Dedifferentiated amniotic fluid mesenchymal stem cell (primary cell): ENCODE results near the gene SEPHS2.
"Not testable (repeated sequence)": the region's sequence is repeated elsewhere in the genome, so short reads cannot be mapped to it uniquely, and the experiment has no call there.

Experiments
- DNase-seq: peaks from one replicate; pipeline ENCODE4 v3.0.0-alpha.2; 2016; ENCODE audit errors: extremely low spot score

Gene SEPHS2

DNA sequence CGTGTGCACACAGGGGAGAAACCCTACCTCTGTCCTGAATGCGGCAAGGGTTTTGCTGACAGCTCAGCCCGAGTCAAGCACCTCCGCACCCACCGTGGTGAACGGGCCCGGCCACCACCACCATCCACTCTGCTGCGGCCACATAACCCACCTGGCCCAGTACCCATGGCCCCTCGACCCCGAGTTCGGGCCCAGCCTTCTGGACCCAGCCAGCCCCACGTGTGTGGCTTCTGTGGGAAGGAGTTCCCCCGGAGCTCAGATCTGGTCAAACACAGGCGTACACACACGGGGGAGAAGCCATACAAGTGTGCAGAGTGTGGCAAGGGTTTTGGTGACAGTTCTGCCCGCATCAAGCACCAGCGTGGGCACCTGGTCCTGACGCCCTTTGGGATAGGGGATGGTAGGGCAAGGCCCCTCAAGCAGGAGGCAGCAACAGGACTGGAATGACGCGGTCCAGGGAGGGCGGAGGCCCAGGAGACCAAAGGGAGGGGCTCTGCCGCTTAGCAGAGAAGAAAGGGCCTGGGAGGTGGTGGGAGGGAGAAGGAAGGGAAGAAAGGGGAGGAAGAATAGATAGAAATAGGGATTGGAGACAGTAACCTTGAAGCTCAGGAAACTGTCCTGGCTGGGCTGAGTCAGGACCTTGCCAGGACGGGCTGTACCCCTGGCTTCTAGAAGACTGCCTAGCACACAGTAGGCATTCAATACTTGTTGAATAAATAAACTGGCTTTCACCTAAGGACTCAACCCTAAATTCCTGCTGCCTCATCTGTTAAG lies 46.8 kb downstream of the SEPHS2 start:
- no peak for DNase-seq

DNA sequence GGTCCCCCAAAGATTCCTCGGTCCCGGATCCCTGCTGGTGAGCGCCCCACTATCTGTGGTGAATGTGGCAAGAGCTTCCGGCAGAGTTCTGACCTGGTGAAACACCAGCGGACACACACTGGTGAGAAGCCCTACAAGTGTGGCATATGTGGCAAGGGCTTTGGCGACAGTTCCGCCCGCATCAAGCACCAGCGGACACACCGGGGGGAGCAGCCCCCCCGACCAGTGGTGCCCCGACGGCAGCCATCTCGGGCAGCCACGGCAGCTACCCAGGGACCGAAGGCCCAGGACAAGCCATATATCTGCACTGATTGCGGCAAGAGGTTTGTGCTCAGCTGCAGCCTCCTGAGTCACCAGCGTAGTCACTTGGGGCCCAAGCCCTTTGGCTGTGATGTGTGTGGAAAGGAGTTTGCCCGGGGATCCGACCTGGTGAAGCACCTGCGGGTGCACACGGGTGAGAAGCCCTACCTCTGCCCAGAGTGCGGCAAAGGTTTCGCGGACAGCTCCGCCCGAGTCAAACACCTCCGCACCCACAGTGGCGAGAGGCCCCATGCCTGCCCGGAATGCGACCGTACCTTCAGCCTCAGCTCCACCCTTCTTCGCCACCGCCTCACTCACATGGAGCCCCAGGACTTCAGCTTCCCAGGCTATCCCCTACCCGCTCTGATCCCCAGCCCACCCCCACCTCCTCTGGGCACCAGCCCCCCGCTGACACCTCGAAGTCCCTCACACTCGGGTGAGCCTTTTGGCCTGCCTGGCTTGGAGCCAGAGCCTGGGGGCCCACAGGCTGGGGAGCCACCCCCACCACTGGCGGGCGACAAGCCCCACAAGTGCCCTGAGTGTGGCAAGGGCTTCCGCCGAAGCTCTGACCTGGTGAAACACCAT lies 47.7 kb downstream of the SEPHS2 start:
- DNase-seq, result no peak

GRCh38 chr16:30397056-30397455 lies 48.6 kb downstream of the SEPHS2 start:
- no peak for DNase-seq

DNA sequence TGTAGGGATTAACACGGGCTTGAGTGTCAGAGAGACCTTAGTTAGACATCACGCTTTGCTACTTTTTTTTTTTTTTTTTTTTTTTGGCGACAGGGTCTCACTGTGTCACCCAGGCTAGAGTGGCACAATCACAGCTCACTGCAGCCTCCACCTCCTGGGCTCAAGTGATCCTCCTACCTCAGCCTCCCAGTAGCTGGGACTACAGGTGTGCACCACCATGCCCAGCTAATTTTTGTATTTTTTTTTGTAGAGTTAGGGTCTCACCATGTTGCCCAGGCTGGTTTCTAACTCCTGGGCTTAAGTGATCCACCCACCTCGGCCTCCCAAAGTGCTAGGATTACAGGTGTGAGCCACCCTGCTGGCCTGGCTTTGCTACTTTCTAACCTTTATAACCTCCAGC lies 49.0 kb downstream of the SEPHS2 start:
- DNase-seq, result not testable (repeated sequence)

DNA sequence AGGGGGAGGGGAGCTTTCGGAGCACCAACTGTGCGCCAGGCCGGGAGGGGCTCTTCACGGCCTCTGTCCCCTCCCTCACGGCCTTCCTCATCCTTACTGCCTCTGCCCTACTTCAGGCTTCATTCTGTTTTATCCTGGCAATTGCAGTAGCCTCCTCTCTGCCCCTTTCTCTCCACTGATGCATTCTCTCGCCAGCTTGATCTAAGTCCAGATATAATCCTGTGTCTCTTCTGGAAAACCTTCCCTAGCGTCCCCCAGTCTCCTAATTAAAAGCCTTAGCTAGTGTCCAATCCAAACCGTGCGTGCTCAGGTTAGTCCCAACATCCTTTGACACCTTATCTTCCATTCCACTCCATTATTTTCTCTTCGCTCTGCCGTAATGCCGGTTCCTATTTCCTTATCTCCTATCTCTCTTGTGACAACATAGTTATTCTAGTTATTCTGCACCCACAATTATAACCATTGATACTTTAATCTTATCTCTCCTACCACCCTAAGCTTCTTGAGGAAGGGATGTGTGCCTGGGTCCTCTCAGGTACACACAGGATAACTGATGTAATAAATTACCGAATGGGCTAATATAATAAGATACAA lies 49.6 kb downstream of the SEPHS2 start:
- no peak for DNase-seq

- DNase-seq, result peak; percentile 67
These were observed 50.3 kb downstream of the SEPHS2 start, which contains the start of gene ZNF48 for GRCh38 chr16:30395155-30395991. ZNF48 (plus strand) TSS chr16:30395420; CDS start chr16:30395795, 375 bp downstream.

DNA sequence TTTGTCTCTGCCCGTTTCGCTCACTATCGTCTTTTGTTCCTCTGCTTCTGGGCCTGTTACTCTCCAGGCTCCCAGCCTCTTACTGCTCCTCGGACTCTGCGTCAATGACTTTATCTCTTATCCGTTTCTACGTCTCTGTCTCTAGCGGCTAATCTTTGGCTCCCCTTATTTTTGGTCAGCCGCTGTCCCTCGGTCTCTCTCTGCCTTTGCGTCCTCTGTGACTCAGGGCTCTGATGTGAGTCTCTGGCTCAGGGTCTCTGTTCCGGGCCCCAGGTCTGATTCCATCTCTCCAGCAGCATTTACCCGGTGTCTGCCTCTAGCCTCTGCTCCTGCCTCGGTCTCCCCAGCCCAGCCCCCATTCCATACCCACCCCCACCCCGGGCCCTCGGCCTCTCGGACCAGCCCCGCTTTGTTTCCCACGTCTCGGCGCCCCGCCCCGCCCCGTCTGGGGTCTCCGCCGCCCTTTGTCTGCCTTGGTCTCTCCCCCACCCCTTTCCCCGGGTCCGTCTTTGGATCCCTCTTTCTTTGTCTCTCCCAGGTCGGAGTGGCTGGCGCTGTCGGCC lies 51.0 kb downstream of the SEPHS2 start:
- DNase-seq, result no peak
